Neural crest cell (in vitro differentiated cells): Measurements from ENCODE around the gene MBOAT1. TPM values are rescaled to one million over a fixed set of nuclear protein-coding genes. Genes with fewer than 3 reads are reported as not detected.

Experiments used
- DNase-seq: peaks from one replicate; pipeline ENCODE4 v3.0.0; 2021; ENCODE audit warnings: low read depth, mixed read lengths, low spot score
- H3K27ac Mint-ChIP-seq: one replicate; pipeline ENCODE4 v1.8.0; 2021; ENCODE audit warnings: mild to moderate bottlenecking, mixed read lengths; ENCODE audit not compliant: unreplicated experiment
- H3K27me3 Mint-ChIP-seq: 2 replicates; pipeline ENCODE4 v1.8.0; 2021; ENCODE audit warnings: low read depth, mild to moderate bottlenecking, mixed read lengths
- H3K36me3 Mint-ChIP-seq: 2 replicates; pipeline ENCODE4 v1.8.0; 2021; ENCODE audit warnings: low read depth, mild to moderate bottlenecking, mixed read lengths
- H3K4me1 Mint-ChIP-seq: 2 replicates; pipeline ENCODE4 v1.8.0; 2021; ENCODE audit warnings: mixed read lengths
- H3K4me3 Mint-ChIP-seq: one replicate; pipeline ENCODE4 v1.8.0; 2021; ENCODE audit warnings: mild to moderate bottlenecking, mixed read lengths
- H3K9me3 Mint-ChIP-seq: 2 replicates; pipeline ENCODE4 v1.8.0; 2021; ENCODE audit warnings: mixed read lengths
- CTCF ChIP-seq: fragments of 200-600 bp; sonication (generic); conservative IDR thresholded peaks from 2 replicates; pipeline ENCODE4 v1.5.0; 2021; ENCODE audit warnings: antibody characterized with exemption, mild to moderate bottlenecking
- total RNA-seq: library from RNA; stranded (reverse); gene quantifications from 2 replicates; pipeline ENCODE4 v1.2.1, GENCODE V29; 2021

MBOAT1 gene
- total RNA-seq, 1 donor from 2014 or later: 11.4 TPM

- H3K4me3 Mint-ChIP-seq: no peak overlapping the region
- DNase-seq: no peak
- no peak for TF ChIP-seq CTCF
- no peaks in the 10 kb centered on the region for H3K9me3 Mint-ChIP-seq
- peaks cover 2% of the 10 kb centered on the region for H3K36me3 Mint-ChIP-seq
- H3K27me3 Mint-ChIP-seq: no peaks in the 10 kb centered on the region
- no peaks in the 10 kb centered on the region for H3K4me1 Mint-ChIP-seq
- H3K27ac Mint-ChIP-seq: no peak overlapping the region
These were observed 92.8 kb downstream of the MBOAT1 start for GRCh38 chr6:20119485-20119884.

- Mint-ChIP-seq H3K27me3 (no peaks in the 10 kb centered on the region), H3K9me3 (no peaks in the 10 kb centered on the region), H3K4me3 (no peak overlapping the region), H3K4me1 (no peaks in the 10 kb centered on the region), H3K36me3 (peaks cover 2% of the 10 kb centered on the region), H3K27ac (no peak overlapping the region)
- DNase-seq: no peak
- TF ChIP-seq CTCF: no peak
These were observed 93.4 kb downstream of the MBOAT1 start for GRCh38 chr6:20118892-20119291.

GRCh38 chr6:20117474-20117873 lies 94.8 kb downstream of the MBOAT1 start:
- DNase-seq: no peak
- no peak for TF ChIP-seq CTCF

GRCh38 chr6:20116792-20117191 lies 95.5 kb downstream of the MBOAT1 start:
- Mint-ChIP-seq H3K4me1 (no peaks in the 10 kb centered on the region), H3K36me3 (peaks cover 6% of the 10 kb centered on the region), H3K4me3 (no peak overlapping the region), H3K27me3 (no peaks in the 10 kb centered on the region), H3K9me3 (no peaks in the 10 kb centered on the region), H3K27ac (no peak overlapping the region)
- no peak for TF ChIP-seq CTCF
- DNase-seq: no peak

More at GRCh38 chr6:20117474-20117873, 94.8 kb downstream of the MBOAT1 start:
- H3K4me1 Mint-ChIP-seq: no peaks in the 10 kb centered on the region
- no peak overlapping the region for H3K27ac Mint-ChIP-seq
- no peaks in the 10 kb centered on the region for H3K9me3 Mint-ChIP-seq
- no peak overlapping the region for H3K4me3 Mint-ChIP-seq
- H3K27me3 Mint-ChIP-seq: no peaks in the 10 kb centered on the region
- H3K36me3 Mint-ChIP-seq: peaks cover 6% of the 10 kb centered on the region

- Mint-ChIP-seq H3K4me3 (no peak overlapping the region), H3K9me3 (no peaks in the 10 kb centered on the region), H3K27ac (no peak overlapping the region), H3K27me3 (no peaks in the 10 kb centered on the region), H3K4me1 (no peaks in the 10 kb centered on the region), H3K36me3 (peaks cover 6% of the 10 kb centered on the region)
- no peak for TF ChIP-seq CTCF
- DNase-seq: no peak
These were observed 96.9 kb downstream of the MBOAT1 start for GRCh38 chr6:20115246-20115980.
